ENCODE measurements around the gene RBL1.
"Not testable (repeated sequence)": the region's sequence is repeated elsewhere in the genome, so short reads cannot be mapped to it uniquely, and the experiment has no call there.

Gene RBL1, protein sequence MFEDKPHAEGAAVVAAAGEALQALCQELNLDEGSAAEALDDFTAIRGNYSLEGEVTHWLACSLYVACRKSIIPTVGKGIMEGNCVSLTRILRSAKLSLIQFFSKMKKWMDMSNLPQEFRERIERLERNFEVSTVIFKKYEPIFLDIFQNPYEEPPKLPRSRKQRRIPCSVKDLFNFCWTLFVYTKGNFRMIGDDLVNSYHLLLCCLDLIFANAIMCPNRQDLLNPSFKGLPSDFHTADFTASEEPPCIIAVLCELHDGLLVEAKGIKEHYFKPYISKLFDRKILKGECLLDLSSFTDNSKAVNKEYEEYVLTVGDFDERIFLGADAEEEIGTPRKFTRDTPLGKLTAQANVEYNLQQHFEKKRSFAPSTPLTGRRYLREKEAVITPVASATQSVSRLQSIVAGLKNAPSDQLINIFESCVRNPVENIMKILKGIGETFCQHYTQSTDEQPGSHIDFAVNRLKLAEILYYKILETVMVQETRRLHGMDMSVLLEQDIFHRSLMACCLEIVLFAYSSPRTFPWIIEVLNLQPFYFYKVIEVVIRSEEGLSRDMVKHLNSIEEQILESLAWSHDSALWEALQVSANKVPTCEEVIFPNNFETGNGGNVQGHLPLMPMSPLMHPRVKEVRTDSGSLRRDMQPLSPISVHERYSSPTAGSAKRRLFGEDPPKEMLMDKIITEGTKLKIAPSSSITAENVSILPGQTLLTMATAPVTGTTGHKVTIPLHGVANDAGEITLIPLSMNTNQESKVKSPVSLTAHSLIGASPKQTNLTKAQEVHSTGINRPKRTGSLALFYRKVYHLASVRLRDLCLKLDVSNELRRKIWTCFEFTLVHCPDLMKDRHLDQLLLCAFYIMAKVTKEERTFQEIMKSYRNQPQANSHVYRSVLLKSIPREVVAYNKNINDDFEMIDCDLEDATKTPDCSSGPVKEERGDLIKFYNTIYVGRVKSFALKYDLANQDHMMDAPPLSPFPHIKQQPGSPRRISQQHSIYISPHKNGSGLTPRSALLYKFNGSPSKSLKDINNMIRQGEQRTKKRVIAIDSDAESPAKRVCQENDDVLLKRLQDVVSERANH

DNA sequence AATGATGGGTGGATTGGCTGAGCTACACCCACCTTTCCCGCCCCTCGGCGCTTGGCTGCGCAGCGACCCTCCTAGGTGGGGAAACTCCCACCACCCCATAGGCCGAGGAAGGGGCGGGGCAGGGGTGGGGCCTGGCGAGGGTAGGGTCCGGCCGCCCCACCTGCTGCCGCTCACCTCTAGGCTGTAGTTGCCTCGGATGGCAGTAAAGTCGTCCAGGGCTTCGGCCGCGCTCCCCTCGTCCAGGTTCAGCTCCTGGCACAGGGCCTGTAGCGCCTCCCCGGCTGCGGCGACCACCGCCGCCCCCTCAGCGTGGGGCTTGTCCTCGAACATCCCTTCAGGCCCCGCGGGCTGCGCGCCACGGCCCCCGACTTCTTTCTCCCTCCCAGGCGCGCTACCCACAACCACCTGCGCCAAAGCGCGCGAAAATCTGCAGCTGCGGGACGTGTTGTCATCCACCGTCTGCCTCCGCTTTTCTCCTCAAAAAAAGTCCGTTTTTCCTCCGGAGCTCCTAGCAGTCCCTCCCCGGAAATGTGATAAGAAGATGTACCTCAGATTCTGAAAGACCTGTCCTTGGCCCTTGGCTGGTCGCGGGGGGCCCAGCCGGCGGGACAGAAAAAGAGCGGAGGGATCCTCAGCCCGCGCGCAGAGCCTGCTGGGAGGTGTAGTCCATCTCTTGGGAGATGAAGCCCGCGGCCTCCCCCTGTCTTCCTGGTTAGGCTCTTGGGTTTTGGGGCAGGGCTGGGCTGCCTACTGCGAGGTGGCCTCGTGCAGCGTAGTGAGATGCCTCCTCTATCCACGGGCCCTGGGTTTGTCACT lies at the start of gene RBL1:
Gene RBL1 (minus strand): TSS at position 399 of the 816 bp plus-strand sequence. CDS start 69 bp downstream, at position 330.
- peak; percentile 93 for DNase-seq

DNA sequence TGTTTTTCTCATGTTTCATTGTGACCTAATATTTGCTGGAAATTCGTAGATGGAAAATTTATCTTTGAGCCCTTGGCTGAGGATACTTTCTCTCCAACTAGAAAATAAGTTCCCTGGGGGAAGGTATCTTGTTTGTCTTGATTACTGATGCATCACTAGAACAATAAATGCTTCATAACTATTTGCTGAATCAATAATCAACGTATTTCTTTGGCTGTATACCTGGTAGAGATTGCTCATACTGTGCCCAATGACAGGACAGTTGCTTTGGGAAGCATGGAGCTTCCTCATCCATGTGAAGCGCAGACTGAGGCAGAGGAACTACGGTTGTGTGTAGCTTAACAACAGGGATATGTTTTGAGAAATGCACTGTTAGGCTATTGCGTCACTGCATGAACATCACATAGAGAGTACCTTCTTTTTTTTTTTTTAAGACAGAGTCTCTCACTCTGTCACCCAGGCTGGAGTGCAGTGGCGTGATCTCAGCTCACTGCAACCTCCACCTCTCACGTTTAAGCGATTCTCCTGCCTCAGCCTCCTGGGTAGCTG lies 49.1 kb upstream of the RBL1 start:
- DNase-seq: no peak

DNA sequence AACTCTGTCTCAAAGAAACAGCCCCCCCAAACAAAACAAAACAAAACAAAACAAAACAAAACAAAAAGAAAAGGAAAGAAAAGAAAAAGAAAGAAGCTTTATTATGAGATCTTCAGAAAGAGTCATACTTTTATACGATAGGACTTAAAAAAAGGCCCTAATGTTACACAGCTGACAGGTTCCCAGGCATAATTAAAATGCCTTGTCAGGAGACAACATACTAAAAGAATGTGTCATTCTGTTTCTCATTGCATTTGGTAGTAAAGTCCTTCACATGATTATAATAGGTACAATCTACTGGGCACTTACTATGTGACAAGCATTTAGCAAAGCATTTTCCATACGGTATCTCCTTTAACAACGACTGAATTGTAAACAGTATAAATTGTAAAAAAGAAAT lies 46.9 kb upstream of the RBL1 start:
- no peak for DNase-seq

DNA sequence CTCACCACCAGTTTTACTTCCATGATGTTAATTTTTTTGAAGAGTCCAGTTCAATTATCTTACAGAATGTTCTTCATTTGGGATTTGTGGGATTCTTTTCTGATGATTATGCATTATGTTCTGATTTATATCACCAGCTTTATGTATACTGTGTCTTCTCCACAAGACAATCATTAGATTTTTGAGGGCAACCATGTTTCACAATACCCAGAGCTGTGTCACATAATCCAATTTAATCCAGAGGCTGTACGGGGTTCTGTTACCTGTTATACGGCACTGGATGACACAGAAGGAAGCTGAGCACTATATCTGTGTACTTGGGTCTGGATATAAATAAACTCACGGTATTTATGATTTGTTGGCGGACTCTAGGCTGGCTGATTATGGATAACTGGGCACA lies 41.8 kb upstream of the RBL1 start:
- DNase-seq: no peak

DNA sequence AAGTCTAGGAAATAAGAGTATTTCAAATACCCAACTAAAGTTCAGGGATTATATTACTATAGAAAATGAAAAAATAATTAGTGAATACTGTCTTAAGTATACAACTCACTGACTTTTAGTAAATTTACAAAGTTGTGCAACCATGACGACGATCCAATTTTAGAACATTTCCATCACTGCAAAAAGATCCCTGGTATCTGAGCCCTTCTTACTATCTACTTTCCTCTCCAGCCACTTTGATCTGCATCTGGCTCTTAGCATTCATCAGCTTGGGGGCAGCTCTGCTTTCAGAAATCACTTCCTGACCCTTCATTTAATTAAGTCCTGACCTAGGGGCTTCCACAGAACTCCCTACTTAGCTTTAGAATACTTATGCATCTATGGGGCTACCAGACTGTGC lies 38.2 kb upstream of the RBL1 start:
- DNase-seq: no peak

DNA sequence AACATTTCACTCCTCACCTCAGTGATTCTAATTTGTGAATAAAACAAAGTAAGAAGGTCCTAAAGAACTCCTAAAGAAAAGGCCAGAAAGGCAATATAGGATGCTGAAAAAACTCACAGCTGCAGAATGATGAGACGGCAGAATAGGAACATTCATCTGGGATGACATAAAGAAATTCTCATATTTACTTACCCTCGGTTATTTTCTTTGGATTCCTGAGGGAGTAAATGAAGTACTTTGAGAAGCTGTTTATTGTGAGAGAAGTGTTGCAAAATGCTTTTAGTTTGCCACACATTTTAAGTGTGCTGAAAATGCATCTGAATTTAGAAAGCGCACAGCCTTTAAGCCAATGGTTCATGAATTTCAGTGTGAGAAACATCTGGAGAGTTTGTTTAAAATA lies 35.7 kb upstream of the RBL1 start:
- no peak for DNase-seq

DNA sequence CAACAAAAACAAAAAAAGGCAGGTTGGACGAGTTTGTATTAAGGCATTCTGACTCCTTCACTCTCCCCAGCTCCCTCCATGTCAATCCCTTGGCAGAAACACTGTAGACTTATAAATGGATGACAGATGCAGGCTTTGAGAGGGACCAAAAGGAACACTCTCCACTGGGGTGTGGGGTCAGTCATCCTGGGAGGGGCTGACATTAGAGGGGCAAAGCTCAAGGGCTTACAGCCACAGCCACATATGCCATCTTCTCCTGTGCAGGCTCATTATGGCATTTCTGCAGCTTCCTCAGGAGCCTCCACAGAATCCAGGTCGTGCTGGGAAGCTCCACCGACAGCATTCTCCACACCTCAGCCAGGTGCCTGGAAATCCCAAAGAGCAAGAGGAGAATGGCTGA lies 33.0 kb upstream of the RBL1 start:
- no peak for DNase-seq

DNA sequence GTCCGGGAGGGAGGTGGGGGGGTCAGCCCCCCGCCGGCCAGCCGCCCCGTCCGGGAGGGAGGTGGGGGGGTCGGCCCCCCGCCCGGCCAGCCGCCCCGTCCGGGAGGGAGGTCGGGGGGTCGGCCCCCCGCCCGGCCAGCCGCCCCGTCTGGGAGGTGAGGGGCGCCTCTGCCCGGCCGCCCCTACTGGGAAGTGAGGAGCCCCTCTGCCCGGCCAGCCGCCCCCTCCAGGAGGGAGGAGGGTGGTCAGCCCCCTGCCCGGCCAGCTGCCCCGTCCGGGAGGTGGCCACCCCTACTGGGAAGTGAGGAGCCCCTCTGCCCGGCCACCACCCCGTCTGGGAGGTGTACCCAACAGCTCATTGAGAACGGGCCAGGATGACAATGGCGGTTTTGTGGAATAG lies 30.5 kb upstream of the RBL1 start:
- not testable (repeated sequence) for DNase-seq

DNA sequence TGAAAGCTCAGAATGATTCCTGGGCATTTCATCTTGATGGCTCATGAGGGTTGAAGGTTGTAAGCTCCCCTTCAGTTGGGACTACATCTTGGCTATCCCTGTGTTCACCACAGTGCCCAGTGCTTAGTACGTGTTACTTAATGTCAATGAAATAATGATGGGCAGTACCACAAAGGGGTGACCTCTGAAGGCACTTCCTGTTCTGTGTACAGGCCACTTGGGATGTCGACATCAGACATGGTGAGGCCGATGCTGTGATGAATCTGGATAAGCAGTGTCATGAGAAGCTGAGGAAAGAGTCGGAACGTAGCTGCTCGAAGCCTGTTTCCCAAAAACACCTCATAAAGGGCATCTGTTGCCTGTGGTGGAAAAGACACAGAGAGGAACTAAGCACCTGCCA lies 27.6 kb upstream of the RBL1 start:
- DNase-seq: no peak

DNA sequence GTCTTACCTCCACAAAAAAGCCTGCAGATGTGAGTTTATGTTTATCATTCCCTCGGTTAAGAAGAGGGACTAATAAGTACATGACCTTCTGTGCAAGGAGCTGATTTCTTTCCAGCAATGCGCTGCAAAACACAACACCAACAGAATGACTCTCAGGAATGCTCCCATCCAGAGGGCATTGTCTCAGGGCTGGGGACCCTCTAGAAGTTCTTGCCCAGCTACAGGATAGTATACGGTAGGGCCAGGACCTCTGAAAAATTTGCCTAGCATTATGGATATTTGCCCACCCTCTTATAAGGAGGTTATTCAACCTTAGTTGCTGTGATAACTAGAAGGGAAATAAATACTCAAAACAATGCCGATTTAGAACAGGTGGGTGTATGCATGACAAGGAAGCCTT lies 24.7 kb upstream of the RBL1 start:
- DNase-seq: no peak

DNA sequence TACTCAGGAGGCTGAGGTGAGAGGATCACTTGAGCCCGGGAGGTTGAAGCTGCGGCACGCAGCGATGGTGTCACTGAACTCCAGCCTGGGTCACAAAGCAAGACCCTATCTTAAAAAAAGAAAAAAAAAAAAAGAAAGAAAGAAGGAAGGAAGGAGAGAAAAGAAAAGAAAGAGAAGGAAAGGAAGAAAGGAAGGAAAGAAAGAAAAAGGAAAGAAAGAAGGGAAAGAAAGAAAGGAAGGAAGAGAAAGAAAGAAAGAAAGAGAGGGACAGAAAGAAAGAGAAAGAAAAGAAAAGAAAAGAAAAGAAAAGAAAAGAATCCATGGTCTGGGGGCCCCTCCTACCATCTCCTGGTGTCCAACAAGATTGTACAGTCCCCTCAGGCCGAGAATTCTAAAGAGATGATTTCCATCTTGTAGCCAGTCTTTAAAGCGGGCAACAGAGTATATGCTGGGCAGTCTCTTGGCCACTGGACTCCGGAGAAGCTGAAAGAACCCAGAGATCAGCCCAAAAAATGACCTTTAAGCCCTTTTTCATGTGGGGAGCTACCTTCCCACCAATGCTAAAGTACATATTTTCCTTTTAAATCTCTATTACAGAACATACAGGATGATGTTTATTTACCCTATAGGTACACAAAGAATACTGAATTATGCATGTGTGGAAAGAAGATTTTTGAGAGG lies 23.7 kb upstream of the RBL1 start:
- no peak for DNase-seq

DNA sequence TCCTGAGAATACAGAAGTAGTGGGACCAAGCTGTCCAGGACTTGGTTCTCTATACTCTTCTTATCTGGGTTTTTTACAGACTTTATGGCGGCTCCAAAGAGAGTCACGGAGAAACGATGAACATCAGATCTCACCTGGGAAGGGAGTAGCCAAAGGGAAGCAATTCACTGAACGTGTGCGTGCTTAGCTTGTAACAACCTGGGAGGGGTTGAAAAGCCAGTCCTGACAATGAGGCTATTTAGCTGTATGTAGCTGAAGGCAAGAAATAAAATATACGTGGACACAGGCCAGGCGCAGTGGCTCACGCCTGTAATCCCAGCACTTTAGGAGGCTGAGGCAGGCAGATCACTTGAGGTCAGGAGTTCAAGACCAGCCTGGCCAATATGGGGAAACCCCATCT lies 18.2 kb upstream of the RBL1 start:
- no peak for DNase-seq

DNA sequence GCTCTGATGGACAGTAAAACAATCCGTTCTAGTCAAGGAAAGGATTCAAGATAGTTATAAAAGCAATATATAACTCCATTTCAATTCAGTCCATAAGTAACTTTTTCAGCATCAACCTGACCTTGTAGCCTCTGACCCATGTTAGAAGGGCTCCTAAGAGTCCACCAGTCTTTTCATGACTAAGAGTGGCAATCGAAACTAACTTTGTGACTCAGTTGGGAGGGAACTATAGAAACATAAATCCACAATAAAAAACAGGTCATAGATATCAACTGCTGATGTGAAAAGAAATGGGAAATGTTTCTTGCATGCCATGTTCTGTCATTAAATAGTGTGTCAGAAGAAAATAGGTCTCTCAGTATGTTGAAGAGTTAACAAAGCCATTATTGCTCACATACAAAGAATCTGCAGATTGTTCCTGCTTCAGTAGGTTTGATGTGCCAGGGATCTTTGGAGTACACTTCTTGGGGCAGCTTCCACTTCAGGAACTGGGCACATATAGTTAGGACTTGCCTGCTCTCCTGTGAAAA lies 16.2 kb upstream of the RBL1 start:
- DNase-seq: peak; percentile 5

DNA sequence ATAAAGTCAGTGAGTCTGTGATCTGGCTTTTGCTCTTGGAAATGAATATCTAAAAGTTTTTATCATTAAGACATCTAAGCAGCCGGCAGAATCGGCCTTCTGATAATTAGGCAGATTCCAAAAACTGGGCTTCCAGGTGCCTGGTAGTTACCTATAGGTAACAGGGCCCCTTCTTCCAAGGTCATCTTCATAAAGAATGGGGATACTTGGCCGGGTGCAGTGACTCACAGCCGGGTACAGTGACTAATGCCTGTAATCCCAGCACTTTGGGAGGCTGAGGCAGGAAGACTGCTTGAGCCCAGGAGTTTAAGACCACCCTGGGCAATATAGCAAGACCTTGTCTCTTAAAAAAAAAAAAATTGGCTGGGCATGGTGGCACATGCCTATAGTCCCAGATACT lies 12.9 kb upstream of the RBL1 start:
- no peak for DNase-seq

DNA sequence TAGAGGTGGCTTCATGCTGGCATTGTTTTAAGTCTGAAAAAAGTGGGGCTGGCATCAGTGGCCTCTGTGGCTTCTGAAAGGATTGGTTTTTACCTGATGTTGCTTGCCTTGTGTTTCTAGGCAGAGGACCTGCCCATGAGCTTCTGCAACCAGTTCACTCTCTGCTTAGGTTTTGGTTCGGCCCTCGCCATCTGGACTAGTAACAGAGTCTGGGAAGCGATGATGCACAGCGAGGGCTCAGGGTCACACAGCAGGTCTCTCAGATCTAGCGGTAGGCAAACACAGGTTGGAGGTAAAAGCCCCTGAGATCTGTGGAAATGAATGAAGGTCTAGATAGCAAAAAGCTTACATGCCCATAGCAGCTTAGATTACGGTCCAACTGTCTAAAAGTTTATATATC lies 6.8 kb upstream of the RBL1 start:
- no peak for DNase-seq

DNA sequence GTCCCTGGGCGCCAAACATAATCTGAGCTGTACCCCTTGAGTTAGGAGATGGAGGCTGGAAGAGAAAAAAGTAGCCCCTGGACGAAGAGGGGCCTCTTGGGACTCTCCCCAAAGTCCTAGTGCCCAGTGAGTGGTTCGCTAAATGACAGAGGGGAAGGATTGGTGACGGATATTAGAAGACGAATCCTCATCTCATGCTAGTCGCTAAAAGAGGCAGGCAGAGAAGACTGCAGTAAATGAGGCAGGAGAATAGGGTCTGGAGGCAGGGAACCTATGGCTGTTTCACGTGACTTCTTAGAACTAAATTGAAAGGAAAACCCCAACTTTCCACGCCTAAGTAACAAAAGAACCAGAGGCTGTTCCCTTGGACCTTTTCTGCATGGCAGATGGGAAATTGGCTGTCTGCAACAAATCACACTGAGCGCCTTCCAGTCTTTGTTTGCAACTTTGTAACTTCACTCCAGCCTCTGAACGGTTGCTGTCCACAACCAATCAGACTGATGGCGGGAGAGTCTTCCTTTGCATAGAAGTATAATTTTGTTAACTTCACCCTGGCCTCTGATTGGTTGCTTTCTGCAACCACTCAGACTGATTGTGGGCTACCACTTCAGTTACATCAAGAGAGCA lies 731 bp upstream of the RBL1 start:
- peak; percentile 19 for DNase-seq

DNA sequence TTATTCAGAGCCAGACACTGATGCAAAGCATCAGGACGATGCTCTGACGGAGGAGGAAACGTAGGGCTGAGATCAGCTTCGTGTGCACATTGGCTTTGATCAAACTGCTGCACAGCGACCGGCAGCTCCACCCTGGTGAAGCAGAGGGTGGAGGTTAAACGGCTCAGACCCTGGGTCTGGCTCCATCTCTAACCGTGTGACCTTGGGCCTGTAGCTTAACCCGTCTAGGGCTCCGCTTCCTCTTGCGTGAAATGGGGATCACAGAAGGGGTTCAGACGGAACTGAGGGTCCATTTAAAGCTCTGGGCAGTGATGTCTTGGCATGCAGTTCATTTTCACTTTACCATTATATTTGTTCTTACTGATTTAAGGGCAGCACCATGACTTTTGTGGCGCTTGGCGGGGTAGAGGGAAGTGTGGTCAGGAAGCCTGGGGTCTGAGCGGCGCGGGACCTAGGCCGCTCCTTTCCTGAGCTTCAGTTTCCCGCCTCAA lies 644 bp downstream of the RBL1 start:
- DNase-seq: peak; percentile 64

DNA sequence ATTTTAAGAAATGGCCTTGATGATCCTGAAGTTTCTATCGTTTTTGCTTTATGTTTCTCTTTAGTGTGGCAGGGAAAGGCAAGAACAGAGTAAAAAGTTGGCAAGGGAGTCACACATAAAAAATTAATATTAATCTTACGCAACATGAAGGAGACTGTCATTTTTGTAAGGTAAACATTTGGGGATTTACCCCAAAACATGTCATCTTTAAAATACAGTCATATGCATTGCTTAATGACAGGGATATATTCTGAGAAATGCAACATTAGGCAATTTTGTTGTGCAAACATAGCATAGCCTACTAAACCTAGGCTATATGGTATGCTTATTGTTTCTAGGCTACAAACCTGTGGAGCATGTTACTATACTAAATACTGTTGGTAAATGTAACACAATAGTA lies 5.4 kb downstream of the RBL1 start:
- no peak for DNase-seq

DNA sequence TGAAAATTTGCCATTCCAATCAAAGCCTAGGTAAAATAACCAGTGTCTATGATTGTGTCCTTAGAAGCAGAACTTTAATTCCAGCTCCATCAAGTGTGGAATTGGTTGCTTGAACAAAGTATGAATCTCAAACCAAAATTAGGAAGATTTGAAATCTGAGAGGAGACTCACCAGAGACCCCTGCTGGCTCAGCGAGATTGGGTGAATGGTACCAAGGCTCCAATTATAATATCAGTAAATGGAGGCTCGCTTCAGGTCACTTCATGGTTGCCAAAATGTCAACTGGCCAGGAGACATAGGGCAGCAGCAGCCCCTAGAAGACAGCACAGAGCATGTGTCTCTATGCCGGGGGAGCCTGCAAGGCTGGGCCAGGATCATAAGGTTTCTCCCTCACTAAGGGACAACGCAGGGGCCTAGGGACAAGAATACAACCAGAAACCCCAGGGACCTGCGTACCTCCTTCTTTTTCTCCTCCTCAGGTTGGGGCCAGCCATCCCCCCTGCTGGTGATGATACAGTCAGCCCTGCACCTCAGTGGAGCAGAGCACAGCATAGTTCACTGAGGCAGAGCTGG lies 14.0 kb downstream of the RBL1 start:
- DNase-seq: peak; percentile 13

DNA sequence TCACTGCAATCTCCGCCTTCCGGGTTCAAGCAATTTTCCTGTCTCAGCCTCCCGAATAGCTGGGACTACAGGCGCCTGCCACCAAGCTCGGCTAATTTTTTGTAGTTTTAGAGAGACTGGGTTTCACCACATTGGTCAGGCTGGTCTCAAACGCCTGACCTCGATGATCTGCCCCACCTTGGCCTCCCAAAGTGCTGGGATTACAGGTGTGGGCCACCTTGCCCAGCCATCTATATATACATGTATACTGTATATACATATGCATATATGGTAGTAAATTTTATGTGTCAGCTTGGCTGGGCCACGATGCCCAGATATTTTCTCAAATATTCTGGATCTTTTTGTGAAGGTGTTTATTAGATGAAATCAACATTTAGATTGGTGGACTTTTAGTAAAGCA lies 18.8 kb downstream of the RBL1 start:
- no peak for DNase-seq
